Prostate gland (tissue), 2 donors: ENCODE data around the gene ASB18. TPM values are rescaled to one million over a fixed set of nuclear protein-coding genes. Genes with fewer than 3 reads are reported as not detected.

Source experiments
- DNase-seq: peaks from one replicate; pipeline ENCODE4 v3.0.0-alpha.2; 2019; ENCODE audit warnings: low spot score
- H3K27ac ChIP-seq, 2 donors: fragments of 200-600 bp; sonication (generic); 2 replicates each; pipeline ENCODE4 v1.5.1; 2017 to 2019
- H3K27me3 ChIP-seq: fragments of 200-600 bp; sonication (generic); replicated peaks from 2 replicates; pipeline ENCODE4 v1.5.1; 2019; ENCODE audit not compliant: insufficient read depth
- H3K36me3 ChIP-seq, 2 donors: fragments of 200-600 bp; sonication (generic); 1 replicate in 1 of 2; 2 replicates in 1 of 2; pipeline versions ENCODE4 v1.5.1 to v1.8.1; 2017 to 2019
- H3K4me1 ChIP-seq: fragments of 200-600 bp; sonication (generic); replicated peaks from 2 replicates; pipeline ENCODE4 v1.5.1; 2019
- H3K4me3 ChIP-seq, 2 donors: fragments of 200-600 bp; sonication (generic); 2 replicates each; pipeline ENCODE4 v1.5.1; 2017 to 2019
- H3K9me3 ChIP-seq: fragments of 200-600 bp; sonication (generic); 2 replicates; pipeline ENCODE4 v1.5.1; 2017
- CTCF ChIP-seq, 4 experiments: fragments of 200-600 bp in 2 of 4; fragments of 450-650 bp in 2 of 4; sonication (generic) in 2 of 4; IDR thresholded peaks; 1 replicate in 3 of 4; 2 replicates in 1 of 4; pipeline ENCODE4 v1.5.1; 2016 to 2019; ENCODE audit warnings: antibody characterized with exemption in 4 of 4, mild to moderate bottlenecking in 2 of 4, moderate library complexity in 2 of 4
- POLR2A ChIP-seq: fragments of 450-650 bp; IDR thresholded peaks from one replicate; pipeline ENCODE4 v1.6.1; 2016; ENCODE audit warnings: antibody characterized with exemption, mild to moderate bottlenecking
- POLR2AphosphoS5 ChIP-seq: sonication (generic); formaldehyde crosslinking; IDR thresholded peaks from one replicate; pipeline ENCODE4 v1.6.1; 2017; ENCODE audit warnings: antibody characterized with exemption
- WGBS: methylation state at CpG from one replicate; pipeline ENCODE4 v1.1.5; 2018; 5-methylcytosine and 5-hydroxymethylcytosine counted together
- intact Hi-C: fragments of 100-400 bp; cut with DNase I; formaldehyde crosslinking; loops from one replicate; pipeline ENCODE4 v1.14.2; 2022
- total RNA-seq, 2 donors: library from RNA; depleted of rRNA; stranded (reverse); fragments of >200 nt; gene quantifications; one replicate each; pipeline ENCODE4 v1.1.0, GENCODE V29; 2016

Gene ASB18
- total RNA-seq, 2 donors from 2014 or later, result not detected

GRCh38 chr2:236286873-236287545 is 22.8 kb upstream of the ASB18 start:
- Histone ChIP-seq H3K27ac (no peak overlapping the region), H3K4me1 (no peaks in the 10 kb centered on the region), H3K27me3 (no peaks in the 10 kb centered on the region), H3K4me3 (no peak overlapping the region), H3K36me3 (no peaks in the 10 kb centered on the region), H3K9me3 (no peaks in the 10 kb centered on the region)
- no peak for DNase-seq
- intact Hi-C loops, result no loop called here
- 90% methylated on average over 7 of the region's 7 CpGs for WGBS
- TF ChIP-seq CTCF (IDR thresholded peaks at IDR 0.05) (no peak), POLR2AphosphoS5 (no peak), POLR2A (no peak)

GRCh38 chr2:236284208-236284607 is 20.0 kb upstream of the ASB18 start:
- Histone ChIP-seq H3K4me1 (no peaks in the 10 kb centered on the region), H3K36me3 (no peaks in the 10 kb centered on the region), H3K27ac (no peak overlapping the region), H3K4me3 (no peak overlapping the region), H3K9me3 (no peaks in the 10 kb centered on the region), H3K27me3 (no peaks in the 10 kb centered on the region)
- TF ChIP-seq POLR2AphosphoS5 (no peak), POLR2A (no peak), CTCF (IDR thresholded peaks at IDR 0.05) (no peak)
- WGBS, result 80% methylated on average over 1 of the region's 1 CpG
- intact Hi-C loops, result no loop called here
- no peak for DNase-seq

- Histone ChIP-seq H3K36me3 (no peaks in the 10 kb centered on the region), H3K4me3 (no peak overlapping the region), H3K27ac (no peak overlapping the region), H3K27me3 (no peaks in the 10 kb centered on the region), H3K9me3 (no peaks in the 10 kb centered on the region), H3K4me1 (no peaks in the 10 kb centered on the region)
- TF ChIP-seq CTCF (IDR thresholded peaks at IDR 0.05) (no peak), POLR2AphosphoS5 (no peak), POLR2A (no peak)
- WGBS, result 97% methylated on average over 1 of the region's 1 CpG
- no peak for DNase-seq
- intact Hi-C loops, result no loop called here
Observed at GRCh38 chr2:236282406-236282805, 18.2 kb upstream of the ASB18 start.

GRCh38 chr2:236281423-236281822 is 17.2 kb upstream of the ASB18 start:
- no peaks in the 10 kb centered on the region for H3K4me1 ChIP-seq
- TF ChIP-seq POLR2AphosphoS5, result no peak
- TF ChIP-seq CTCF (IDR thresholded peaks at IDR 0.05), result no peak
- TF ChIP-seq POLR2A, result no peak
- H3K36me3 ChIP-seq, result no peaks in the 10 kb centered on the region
- no peak overlapping the region for H3K27ac ChIP-seq
- intact Hi-C loops, result no loop called here
- no peak for DNase-seq
- H3K4me3 ChIP-seq, result no peak overlapping the region
- 91% methylated on average over 3 of the region's 3 CpGs for WGBS
- no peaks in the 10 kb centered on the region for H3K27me3 ChIP-seq
- H3K9me3 ChIP-seq, result no peaks in the 10 kb centered on the region

- intact Hi-C loops, result no loop called here
- no peak overlapping the region for H3K27ac ChIP-seq
- H3K4me3 ChIP-seq, result no peak overlapping the region
- TF ChIP-seq POLR2AphosphoS5, result no peak
- no peak for TF ChIP-seq CTCF (IDR thresholded peaks at IDR 0.05)
- TF ChIP-seq POLR2A, result no peak
- no peaks in the 10 kb centered on the region for H3K9me3 ChIP-seq
- no peaks in the 10 kb centered on the region for H3K27me3 ChIP-seq
- DNase-seq, result no peak
- no peaks in the 10 kb centered on the region for H3K36me3 ChIP-seq
- WGBS, result 88% methylated on average over 3 of the region's 3 CpGs
- H3K4me1 ChIP-seq, result no peaks in the 10 kb centered on the region
Observed at GRCh38 chr2:236273126-236273525, 8.9 kb upstream of the ASB18 start.
